RWPE1 (cell line): ENCODE results near the gene ZNF496.

Experiments used
- CTCF ChIA-PET: fragments of 350-600 bp; sonication (Branson Sonifier 250); formaldehyde crosslinking; extraction: SDS; loops from one replicate; lab custom pipeline; 2021; lab: Yijun Ruan, JAX
- POLR2A ChIA-PET: fragments of 400-600 bp; formaldehyde crosslinking; extraction: SDS; loops from one replicate; lab custom pipeline; 2020; ENCODE audit warnings: antibody characterized with exemption; ENCODE audit not compliant: low non-redundant PET; lab: Yijun Ruan, JAX
- DNase-seq: peaks from one replicate; pipeline ENCODE4 v3.0.0; 2012; ENCODE audit warnings: low spot score
- H3K27ac ChIP-seq: fragments of 450-650 bp; 2 replicates; pipeline ENCODE4 v1.5.1; 2017
- TF ChIP-seq, protein P1 (sequence below): fragments of 450-650 bp; conservative IDR thresholded peaks from 2 replicates; pipeline ENCODE4 v1.5.1; 2017; ENCODE audit warnings: low read depth, mild to moderate bottlenecking

Gene ZNF496

DNA sequence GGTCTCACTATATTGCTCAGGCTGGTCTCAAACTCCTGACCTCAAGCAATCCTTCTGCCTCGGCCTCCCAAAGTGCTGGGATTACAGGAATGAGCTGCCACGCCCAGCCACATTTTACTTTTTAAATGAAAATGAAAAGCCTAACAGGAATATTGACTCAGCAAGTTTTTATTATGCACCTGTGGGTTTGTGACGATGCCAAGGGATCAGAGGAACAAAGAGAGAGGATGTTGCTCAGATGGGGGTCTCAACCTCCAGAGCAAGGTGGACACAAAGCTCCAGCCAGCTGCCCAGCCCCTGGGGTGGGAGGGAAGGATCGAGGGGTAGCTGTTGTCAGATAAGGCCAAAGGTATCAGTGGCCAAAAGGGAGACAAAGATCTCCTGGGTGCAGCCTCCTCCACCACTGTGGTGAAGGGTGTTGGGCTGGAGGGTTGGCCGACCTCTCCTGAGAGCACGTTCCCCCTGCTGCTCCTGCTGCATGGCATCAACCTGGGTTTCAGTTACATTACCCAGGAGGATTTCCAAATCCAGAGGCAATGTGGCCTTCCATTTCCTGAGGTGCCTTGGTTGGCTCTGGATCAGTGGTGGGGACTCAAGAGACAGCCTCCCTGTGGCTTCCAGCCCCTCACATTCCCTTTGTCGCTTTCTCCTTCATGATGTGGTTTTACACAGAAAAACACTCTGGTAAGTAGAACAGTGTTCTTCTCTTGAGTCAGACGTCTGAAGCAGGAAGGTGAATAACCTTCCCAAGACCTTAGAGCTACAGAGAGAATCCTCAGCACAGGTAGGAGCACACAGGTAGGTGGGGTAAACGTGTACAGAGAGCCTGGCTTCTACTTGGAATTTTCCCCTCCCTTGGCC is 34.2 kb downstream of the ZNF496 start:
- CTCF ChIA-PET, result interaction anchor here (1.0 kb wide), 1 partner anchor 96 kb away, joined by 4 read pairs; no protein-coding TSS in a partner anchor
- DNase-seq, result no peak
- H3K27ac ChIP-seq, result no peak overlapping the region
- POLR2A ChIA-PET, result interaction anchor here (0.6 kb wide), 1 partner anchor 27 kb away, joined by 3 read pairs; no protein-coding TSS in a partner anchor
- TF ChIP-seq, protein P1, sequence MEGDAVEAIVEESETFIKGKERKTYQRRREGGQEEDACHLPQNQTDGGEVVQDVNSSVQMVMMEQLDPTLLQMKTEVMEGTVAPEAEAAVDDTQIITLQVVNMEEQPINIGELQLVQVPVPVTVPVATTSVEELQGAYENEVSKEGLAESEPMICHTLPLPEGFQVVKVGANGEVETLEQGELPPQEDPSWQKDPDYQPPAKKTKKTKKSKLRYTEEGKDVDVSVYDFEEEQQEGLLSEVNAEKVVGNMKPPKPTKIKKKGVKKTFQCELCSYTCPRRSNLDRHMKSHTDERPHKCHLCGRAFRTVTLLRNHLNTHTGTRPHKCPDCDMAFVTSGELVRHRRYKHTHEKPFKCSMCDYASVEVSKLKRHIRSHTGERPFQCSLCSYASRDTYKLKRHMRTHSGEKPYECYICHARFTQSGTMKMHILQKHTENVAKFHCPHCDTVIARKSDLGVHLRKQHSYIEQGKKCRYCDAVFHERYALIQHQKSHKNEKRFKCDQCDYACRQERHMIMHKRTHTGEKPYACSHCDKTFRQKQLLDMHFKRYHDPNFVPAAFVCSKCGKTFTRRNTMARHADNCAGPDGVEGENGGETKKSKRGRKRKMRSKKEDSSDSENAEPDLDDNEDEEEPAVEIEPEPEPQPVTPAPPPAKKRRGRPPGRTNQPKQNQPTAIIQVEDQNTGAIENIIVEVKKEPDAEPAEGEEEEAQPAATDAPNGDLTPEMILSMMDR, result no peak

DNA sequence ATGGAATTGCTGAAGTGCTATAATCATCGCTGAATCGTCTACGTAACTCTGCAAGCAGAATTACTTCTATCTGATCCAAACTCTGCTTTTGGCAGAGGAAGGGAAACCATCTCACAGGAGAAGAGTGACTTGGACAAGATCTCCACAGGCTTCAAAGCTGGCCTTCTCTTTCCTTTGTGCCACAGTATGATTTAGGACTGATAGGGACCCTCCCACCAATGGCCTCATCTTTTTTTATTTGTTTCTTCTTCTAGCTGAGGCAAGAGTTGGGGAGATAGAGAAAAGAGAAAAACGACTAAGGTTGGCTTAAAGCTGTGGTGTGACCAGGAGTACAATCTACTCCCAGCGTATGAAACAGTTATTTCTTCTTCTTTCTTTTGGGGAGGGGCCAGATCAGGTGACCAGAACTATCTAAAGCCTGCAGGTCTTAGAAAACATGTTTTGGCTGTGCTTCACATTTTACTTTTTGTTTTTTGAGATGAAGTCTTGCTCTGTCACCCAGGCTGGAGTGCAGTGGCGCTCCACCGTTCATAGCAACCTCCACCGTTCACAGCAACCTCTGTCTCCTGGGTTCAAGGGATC is 35.0 kb downstream of the ZNF496 start:
- no peak overlapping the region for H3K27ac ChIP-seq
- TF ChIP-seq, protein P1, result no peak
- DNase-seq, result no peak
- ChIA-PET CTCF (no interaction called here), POLR2A (no interaction called here)

DNA sequence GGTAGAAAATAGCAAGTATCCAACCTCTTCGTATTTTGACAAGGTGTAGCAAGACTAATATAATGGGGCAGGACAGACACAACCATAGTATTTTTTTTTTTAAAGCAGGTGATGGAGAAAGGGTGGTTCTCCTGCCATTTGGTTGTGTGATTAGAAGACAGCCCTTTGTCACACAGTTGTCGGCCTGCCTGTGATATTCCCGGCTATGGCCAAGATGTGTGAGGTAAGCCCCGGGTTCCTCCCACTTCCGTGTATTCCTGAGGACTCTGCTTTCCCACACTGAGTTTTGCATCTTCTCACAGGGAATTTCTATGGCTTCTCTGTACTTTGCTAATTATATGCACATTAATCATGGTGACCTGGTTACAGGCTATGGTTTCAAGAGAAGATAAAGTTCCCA is 35.9 kb downstream of the ZNF496 start:
- ChIA-PET CTCF (no interaction called here), POLR2A (interaction anchor here (0.6 kb wide), 1 partner anchor 791 kb away, joined by 3 read pairs; no protein-coding TSS in a partner anchor)
- H3K27ac ChIP-seq, result no peak overlapping the region
- no peak for DNase-seq
- TF ChIP-seq, protein P1, result no peak

DNA sequence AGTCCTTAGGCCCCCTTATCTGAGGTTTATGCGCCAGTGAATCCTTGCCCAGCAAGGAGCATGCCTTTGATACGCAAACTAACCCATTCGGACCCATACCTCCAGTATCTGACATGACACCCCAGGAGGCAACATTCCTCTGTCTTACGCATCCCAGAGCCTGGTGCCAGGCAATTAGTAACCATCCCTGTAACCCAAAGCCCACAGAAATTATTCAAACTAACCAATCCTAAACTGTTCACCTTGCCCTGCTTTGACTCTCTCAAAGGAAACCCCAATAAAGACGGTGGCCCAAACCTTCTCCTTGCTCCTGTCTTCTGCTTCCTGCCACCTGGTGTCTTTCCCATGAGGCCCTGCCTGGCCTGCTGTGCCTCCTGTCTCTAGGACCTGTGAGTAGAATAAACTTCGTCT is 36.4 kb downstream of the ZNF496 start:
- POLR2A ChIA-PET, result no interaction called here
- TF ChIP-seq, protein P1, result no peak
- DNase-seq, result no peak
- H3K27ac ChIP-seq, result no peak overlapping the region
- CTCF ChIA-PET, result no interaction called here

DNA sequence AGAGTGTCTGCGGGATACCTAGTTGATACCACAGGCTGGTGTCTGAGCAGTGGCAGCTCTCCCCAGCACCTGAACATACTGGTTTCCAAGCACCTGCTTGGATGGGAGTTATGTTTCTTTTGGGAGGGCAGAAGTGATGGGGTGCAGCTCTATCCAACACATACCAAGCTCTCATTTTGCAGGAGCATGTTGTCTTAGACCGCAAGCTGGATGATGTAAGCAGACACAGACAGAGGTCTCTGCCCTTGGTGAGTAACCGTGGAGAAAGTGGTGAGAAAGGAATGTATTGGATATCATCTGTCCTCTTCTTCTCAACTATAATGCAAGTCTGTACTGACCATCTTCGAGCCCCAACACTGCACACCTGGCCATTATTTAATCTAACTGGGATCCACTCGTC is 37.4 kb downstream of the ZNF496 start:
- H3K27ac ChIP-seq, result no peak overlapping the region
- POLR2A ChIA-PET, result no interaction called here
- peak; percentile 29 for DNase-seq
- TF ChIP-seq, protein P1, result no peak
- CTCF ChIA-PET, result no interaction called here

DNA sequence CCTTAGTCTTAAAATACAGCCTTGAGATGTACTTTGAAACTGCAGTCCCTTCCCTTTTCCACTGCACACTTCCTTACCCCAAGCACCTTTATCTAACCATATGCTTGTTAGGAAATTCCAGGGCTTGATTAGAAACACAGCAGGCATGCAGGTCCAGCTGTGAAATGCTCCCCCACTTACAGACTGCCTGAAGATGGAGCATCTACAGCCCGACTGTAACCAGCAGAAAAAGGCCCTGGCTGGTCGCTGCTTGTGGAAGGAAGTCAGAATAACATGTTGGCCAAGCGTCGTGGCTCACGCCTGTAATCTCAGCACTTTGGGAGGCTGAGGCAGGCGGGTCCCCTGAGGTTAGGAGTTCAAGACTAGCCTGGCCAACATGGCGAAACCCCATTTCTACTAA is 38.6 kb downstream of the ZNF496 start:
- ChIA-PET POLR2A (no interaction called here), CTCF (no interaction called here)
- no peak for DNase-seq
- no peak overlapping the region for H3K27ac ChIP-seq
- TF ChIP-seq, protein P1, result no peak
